LNCAP (cell line): ENCODE measurements around the gene NIM1K.

ENCODE experiments used
- CTCF ChIP-seq: fragments of 450-650 bp; IDR thresholded peaks from 2 replicates; pipeline ENCODE4 v1.5.1; 2017; ENCODE audit warnings: mild to moderate bottlenecking

NIM1K gene

GRCh38 chr5:43171926-43172325, 20.1 kb upstream of the NIM1K start:
- no peak for TF ChIP-seq CTCF

DNA sequence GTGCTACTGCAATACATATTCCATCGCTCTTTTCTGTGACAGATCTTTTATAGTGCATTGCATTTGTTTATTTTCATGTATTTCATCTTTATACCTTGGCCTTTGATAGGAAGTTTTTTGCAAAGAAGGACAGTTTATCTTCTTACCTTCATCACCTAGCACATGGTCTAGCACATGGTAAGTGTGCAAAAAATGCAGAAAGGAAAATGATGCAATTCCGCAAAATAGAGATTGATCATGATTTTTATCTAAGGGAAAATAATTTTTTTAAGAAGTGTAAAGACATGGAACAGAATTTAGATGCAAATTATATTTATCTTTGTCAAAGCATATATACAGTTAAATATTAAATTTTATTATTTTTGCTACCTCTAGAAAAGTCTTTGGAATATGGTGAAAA, 19.2 kb upstream of the NIM1K start:
- no peak for TF ChIP-seq CTCF

DNA sequence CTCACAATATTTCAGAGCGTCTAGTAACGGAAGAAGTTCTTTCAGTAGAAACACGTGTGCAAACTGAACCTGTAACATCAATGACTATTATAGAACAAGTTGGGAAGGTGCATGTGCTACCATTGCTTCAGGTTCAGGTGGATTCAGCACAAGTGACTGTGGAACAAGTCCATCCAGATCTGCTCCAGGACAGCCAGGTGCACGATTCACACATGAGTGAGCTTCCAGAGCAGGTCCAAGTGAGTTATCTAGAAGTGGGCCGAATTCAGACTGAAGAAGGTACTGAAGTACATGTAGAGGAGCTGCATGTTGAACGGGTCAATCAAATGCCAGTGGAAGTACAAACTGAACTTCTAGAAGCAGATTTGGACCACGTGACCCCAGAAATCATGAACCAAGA, 17.4 kb upstream of the NIM1K start:
- TF ChIP-seq CTCF: no peak

- no peak for TF ChIP-seq CTCF
These were observed 12.2 kb upstream of the NIM1K start for GRCh38 chr5:43179836-43180235.

- no peak for TF ChIP-seq CTCF
These were observed 9.6 kb upstream of the NIM1K start for GRCh38 chr5:43182421-43182820.

- TF ChIP-seq CTCF: no peak
These were observed 1.0 kb upstream of the NIM1K start for GRCh38 chr5:43190755-43191603.

GRCh38 chr5:43192558-43193180, 644 bp downstream of the NIM1K start:
- no peak for TF ChIP-seq CTCF
